ENCODE results near the gene HOXD10.

The HOXD10 gene

DNA sequence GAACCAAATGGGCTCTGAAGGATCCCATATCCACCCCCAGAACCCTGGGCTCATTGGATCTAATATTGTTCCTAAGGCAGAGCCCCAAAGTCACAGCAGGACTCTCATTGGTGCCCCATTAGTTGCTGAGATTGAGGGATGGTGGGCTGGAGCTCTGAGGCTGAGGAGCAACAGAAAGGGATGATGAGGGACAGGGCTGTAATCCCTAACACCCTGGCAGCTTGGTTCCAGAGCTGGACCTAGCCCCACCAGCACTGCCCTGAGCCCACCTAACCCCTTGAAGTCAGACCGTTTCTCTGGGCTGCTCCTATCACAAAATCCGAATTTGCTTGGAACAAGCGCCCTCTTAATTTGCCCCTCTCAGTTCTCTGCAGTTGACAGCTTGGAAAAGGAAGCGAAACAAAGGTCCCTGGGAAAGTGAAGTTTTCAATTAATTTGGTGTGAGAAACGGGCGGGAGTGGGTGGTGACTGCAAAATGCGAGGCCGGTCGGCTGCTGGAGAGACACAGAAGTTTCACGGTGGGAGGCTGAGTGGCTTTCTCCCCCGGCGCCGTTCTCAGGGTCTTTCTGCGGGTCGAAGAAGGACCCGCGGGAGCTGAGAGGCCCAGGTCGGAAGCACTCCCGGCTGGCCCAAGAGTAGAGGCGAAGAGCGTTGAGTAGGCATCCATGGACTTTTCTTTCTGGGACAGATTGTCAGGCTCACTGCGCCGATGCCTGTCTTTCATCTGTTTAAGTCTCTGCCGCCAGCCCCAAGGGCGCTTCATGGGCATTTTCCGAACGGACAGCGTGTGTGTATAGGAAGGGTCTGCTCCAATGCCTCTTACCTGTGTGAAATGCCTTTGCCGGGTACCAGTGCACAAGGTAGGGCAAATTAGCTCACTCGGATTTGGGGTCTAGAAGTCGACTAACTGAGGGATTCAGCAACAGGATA, 25.0 kb upstream of the HOXD10 start:
- DNase-seq (ENCODE audit: low read depth) = no peak
- TF ChIP-seq, protein P1, sequence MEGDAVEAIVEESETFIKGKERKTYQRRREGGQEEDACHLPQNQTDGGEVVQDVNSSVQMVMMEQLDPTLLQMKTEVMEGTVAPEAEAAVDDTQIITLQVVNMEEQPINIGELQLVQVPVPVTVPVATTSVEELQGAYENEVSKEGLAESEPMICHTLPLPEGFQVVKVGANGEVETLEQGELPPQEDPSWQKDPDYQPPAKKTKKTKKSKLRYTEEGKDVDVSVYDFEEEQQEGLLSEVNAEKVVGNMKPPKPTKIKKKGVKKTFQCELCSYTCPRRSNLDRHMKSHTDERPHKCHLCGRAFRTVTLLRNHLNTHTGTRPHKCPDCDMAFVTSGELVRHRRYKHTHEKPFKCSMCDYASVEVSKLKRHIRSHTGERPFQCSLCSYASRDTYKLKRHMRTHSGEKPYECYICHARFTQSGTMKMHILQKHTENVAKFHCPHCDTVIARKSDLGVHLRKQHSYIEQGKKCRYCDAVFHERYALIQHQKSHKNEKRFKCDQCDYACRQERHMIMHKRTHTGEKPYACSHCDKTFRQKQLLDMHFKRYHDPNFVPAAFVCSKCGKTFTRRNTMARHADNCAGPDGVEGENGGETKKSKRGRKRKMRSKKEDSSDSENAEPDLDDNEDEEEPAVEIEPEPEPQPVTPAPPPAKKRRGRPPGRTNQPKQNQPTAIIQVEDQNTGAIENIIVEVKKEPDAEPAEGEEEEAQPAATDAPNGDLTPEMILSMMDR (conservative IDR thresholded peaks at IDR 0.05; ENCODE audit: control insufficient read depth, insufficient read depth, low read depth, low read length) = no peak
- no peak overlapping the region for H3K4me3 ChIP-seq (ENCODE audit: control insufficient read depth, low read depth, low read length)

DNA sequence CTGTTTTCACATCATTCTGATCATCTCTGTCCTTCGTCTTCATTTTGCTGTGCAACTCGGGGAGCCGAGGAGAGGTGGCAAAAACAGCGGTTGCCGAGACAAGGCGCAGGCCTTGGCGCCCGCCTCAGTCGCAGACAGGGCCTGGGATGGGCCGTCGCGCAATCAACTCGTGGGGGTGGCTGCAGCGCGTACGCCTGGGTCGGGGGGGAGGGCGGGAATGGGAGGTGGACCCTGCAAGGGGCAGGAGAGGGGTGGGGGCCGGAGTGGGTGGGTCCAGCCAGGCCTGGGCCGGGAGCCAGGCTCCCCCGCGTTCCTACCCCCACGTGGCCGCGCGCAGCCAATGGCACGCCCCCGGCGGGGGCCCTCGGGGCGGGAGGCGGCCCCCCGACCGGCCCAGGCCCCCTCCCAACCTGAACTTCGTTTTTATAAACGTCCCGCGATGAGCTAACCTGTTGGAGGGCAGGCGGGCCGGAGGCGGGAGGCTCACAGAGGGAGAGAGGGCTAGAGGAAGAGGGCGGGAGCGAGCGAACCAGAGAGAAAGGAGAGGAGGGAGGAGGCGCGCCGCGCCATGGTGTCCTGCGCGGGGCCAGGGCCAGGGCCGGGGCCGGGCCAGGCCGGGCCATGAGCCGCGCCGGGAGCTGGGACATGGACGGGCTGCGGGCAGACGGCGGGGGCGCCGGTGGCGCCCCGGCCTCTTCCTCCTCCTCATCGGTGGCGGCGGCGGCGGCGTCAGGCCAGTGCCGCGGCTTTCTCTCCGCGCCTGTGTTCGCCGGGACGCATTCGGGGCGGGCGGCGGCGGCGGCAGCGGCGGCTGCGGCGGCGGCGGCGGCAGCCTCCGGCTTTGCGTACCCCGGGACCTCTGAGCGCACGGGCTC, 24.1 kb upstream of the HOXD10 start, which contains the start of gene HOXD13:
TSS of gene HOXD13 (plus strand) at position 452 of the 875 bp plus-strand sequence. CDS start at position 622, 170 bp downstream.
- no peak within 1 kb of the TSS for H3K4me3 ChIP-seq (ENCODE audit: control insufficient read depth, low read depth, low read length)
- no peak for DNase-seq (ENCODE audit: low read depth)
- TF ChIP-seq, protein P1 (conservative IDR thresholded peaks at IDR 0.05; ENCODE audit: control insufficient read depth, insufficient read depth, low read depth, low read length) = no peak

DNA sequence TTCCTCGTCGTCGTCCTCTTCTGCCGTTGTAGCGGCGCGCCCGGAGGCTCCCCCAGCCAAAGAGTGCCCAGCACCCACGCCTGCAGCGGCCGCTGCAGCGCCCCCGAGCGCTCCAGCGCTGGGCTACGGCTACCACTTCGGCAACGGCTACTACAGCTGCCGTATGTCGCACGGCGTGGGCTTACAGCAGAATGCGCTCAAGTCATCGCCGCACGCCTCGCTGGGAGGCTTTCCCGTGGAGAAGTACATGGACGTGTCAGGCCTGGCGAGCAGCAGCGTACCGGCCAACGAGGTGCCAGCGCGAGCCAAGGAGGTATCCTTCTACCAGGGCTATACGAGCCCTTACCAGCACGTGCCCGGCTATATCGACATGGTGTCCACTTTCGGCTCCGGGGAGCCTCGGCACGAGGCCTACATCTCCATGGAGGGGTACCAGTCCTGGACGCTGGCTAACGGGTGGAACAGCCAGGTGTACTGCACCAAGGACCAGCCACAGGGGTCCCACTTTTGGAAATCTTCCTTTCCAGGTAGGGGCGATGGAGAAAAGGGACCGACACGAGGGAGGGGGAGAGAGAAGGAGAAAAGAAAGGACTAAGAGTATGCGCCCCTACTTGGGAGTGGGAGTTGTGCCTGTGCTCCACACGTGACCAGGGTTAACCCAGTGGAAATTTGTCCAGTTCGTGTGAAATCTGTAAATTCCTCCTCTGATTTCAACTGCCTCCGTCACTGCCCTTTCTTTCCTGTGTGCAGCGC, 23.3 kb upstream of the HOXD10 start:
- DNase-seq (ENCODE audit: low read depth) = no peak
- TF ChIP-seq, protein P1 (conservative IDR thresholded peaks at IDR 0.05; ENCODE audit: control insufficient read depth, insufficient read depth, low read depth, low read length) = no peak
- H3K4me3 ChIP-seq (ENCODE audit: control insufficient read depth, low read depth, low read length) = no peak overlapping the region

DNA sequence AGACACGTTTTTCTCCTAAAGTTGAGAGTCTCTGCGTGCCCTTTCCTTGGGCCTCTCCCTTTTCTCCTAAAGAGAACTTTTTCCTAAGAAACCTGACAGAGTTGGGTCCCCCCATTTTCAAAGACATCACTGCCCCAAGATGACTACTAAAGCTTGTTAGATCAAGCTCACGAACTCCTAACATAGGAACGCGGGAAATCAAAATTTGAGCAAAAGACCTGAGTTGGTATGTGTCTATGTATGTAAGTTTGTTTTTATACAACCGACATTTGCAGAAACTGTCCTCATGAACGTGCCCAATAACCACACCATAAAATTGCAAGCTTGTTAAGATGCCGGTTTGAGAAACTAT, 22.7 kb upstream of the HOXD10 start:
- H3K4me3 ChIP-seq (ENCODE audit: control insufficient read depth, low read depth, low read length) = no peak overlapping the region
- TF ChIP-seq, protein P1 (conservative IDR thresholded peaks at IDR 0.05; ENCODE audit: control insufficient read depth, insufficient read depth, low read depth, low read length) = no peak

DNA sequence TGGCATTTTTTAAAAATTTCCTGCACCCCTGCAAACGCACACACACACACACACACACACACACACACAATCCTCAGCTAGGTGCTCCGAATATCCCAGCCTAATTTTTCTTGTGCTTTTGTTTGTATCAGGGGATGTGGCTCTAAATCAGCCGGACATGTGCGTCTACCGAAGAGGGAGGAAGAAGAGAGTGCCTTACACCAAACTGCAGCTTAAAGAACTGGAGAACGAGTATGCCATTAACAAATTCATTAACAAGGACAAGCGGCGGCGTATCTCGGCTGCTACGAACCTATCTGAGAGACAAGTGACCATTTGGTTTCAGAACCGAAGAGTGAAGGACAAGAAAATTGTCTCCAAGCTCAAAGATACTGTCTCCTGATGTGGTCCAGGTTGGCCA, 22.2 kb upstream of the HOXD10 start:
- TF ChIP-seq, protein P1 (conservative IDR thresholded peaks at IDR 0.05; ENCODE audit: control insufficient read depth, insufficient read depth, low read depth, low read length) = no peak
- DNase-seq (ENCODE audit: low read depth) = no peak
- H3K4me3 ChIP-seq (ENCODE audit: control insufficient read depth, low read depth, low read length) = no peak overlapping the region

More for the DNA sequence above, 22.7 kb upstream of the HOXD10 start:
- no peak for DNase-seq (ENCODE audit: low read depth)

DNA sequence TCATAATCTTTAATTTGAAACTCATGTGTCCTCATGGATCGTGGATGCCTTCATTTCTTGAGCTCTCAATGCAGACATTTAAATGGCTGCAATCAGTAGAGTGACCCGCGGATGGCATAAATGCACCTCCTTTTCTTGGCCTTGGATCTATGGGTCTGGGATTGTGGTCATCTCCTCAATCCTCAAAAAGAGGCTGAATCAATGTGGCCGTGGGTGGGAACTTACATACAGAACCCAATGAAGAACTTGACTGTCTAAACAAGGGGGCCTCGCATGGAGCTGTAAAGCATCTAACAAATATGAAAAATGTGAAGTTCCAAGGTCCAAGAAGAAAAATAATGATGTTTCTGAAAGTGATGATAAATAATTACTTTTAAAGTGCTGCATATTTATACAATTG, 21.2 kb upstream of the HOXD10 start:
- H3K4me3 ChIP-seq (ENCODE audit: control insufficient read depth, low read depth, low read length) = no peak overlapping the region
- no peak for DNase-seq (ENCODE audit: low read depth)
- TF ChIP-seq, protein P1 (conservative IDR thresholded peaks at IDR 0.05; ENCODE audit: control insufficient read depth, insufficient read depth, low read depth, low read length) = no peak
